ENCODE results near the gene KHDRBS1. TPM values are rescaled to one million over a fixed set of nuclear protein-coding genes. Genes with fewer than 3 reads are reported as not detected.
"Not testable (repeated sequence)": the region's sequence is repeated elsewhere in the genome, so short reads cannot be mapped to it uniquely, and the experiment has no call there.

Gene KHDRBS1
- total RNA-seq, 1 donor from 2014 or later: 39.8 TPM

DNA sequence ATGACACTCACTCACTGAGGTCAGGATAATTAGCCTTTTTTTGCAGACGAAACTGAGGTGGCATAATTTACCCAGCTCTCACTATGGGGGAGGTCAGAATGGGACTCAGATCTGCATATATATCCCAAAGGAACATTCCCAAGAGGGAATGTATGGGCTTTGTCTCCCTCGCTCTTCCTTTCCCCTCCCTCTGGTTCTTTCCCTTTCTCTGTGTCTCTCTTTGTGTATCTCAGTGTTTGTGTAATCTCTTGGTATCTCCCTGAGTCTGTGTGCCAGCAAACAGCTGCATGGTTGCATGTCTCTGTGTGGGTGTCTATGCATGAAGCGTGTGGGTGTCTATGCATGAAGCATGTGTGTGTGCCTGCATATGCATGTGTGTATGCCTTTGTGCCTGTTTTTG, 63.8 kb downstream of the KHDRBS1 start:
- H3K36me3 ChIP-seq (ENCODE audit: control insufficient read depth, insufficient read depth, low read length): peaks cover 12% of the 10 kb centered on the region
- DNase-seq (ENCODE audit: low read depth) (no peak), FAIRE-seq (no peak)
- no peak for TF ChIP-seq CTCF (IDR thresholded peaks at IDR 0.05; ENCODE audit: insufficient read depth, low read length, severe bottlenecking)
- H3K4me3 ChIP-seq (ENCODE audit: low read depth, low read length): no peak overlapping the region
- H3K27me3 ChIP-seq (ENCODE audit: control insufficient read depth, insufficient read depth, low read length): no peaks in the 10 kb centered on the region

- DNase-seq (ENCODE audit: low read depth): no peak
- no peak for FAIRE-seq
- H3K4me3 ChIP-seq (ENCODE audit: low read depth, low read length): no peak overlapping the region
- no peaks in the 10 kb centered on the region for H3K27me3 ChIP-seq (ENCODE audit: control insufficient read depth, insufficient read depth, low read length)
- peaks cover 8% of the 10 kb centered on the region for H3K36me3 ChIP-seq (ENCODE audit: control insufficient read depth, insufficient read depth, low read length)
- no peak for TF ChIP-seq CTCF (IDR thresholded peaks at IDR 0.05; ENCODE audit: insufficient read depth, low read length, severe bottlenecking)
Observed at GRCh38 chr1:32082022-32082421, 68.4 kb downstream of the KHDRBS1 start.

DNA sequence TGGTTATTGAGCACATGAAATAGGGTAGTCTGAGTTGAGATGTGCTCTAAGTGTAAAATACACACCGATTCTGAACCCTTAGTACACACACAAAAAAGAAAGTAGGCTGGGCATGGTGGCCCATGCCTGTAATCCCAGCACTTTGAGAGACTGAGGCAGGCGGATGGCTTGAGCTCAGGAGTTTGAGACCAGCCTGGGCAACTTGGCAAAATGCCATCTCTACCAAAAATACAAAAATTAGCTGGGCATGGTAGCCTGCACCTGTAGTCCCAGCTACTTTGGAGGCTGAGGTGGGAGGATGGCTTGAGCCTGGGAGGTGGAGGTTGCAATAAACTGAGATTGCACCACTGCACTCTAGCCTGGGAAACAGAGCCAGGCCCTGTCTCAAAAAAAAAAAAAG, 72.7 kb downstream of the KHDRBS1 start:
- H3K4me3 ChIP-seq (ENCODE audit: low read depth, low read length); H3K36me3 ChIP-seq (ENCODE audit: control insufficient read depth, insufficient read depth, low read length); FAIRE-seq; DNase-seq (ENCODE audit: low read depth); H3K27me3 ChIP-seq (ENCODE audit: control insufficient read depth, insufficient read depth, low read length): not testable (repeated sequence)

DNA sequence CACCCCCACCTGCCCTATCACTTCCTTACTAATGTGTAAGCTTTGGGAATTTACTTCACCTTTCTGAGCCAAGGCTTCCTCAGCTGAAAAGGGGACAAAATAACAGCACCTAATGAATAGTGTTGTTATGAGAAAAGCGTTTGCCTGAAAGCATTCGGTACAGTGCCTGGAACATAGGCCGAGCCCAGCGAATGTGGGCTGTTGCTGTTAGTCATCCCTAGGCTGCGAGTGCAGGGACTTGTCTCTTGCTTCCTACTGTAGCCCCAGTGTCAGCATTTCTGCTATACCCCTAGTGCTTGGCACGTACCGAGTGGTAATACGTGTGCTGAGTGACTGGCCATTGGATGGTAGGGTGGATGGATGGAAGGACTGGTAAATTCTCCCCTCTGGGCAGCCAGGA, 77.5 kb downstream of the KHDRBS1 start:
- no peak for DNase-seq (ENCODE audit: low read depth)
- no peaks in the 10 kb centered on the region for H3K27me3 ChIP-seq (ENCODE audit: control insufficient read depth, insufficient read depth, low read length)
- FAIRE-seq: no peak
- TF ChIP-seq CTCF (IDR thresholded peaks at IDR 0.05; ENCODE audit: insufficient read depth, low read length, severe bottlenecking): no peak
- peaks cover 11% of the 10 kb centered on the region for H3K36me3 ChIP-seq (ENCODE audit: control insufficient read depth, insufficient read depth, low read length)
- H3K4me3 ChIP-seq (ENCODE audit: low read depth, low read length): no peak overlapping the region

DNA sequence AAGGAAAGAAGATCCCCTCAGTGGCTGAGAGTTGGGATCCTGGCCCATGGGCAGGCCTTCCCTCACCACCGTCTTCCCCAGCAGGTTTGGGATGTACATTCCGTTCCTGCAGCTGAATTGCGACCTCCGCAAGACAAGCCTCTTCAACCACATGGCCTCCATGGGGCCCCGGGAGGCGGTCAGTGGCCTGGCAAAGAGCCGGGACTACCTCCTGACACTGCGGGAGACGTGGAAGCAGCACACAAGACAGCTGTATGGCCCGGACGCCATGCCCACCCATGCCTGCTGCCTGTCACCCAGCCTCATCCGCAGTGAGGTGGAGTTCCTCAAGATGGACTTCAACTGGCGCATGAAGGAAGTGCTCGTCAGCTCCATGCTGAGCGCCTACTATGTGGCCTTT, 77.9 kb downstream of the KHDRBS1 start:
- DNase-seq (ENCODE audit: low read depth): no peak
- Histone ChIP-seq H3K4me3 (ENCODE audit: low read depth, low read length) (no peak overlapping the region), H3K36me3 (ENCODE audit: control insufficient read depth, insufficient read depth, low read length) (peaks cover 12% of the 10 kb centered on the region), H3K27me3 (ENCODE audit: control insufficient read depth, insufficient read depth, low read length) (no peaks in the 10 kb centered on the region)
- FAIRE-seq: no peak
- no peak for TF ChIP-seq CTCF (IDR thresholded peaks at IDR 0.05; ENCODE audit: insufficient read depth, low read length, severe bottlenecking)

Other genes with a start within 250 kb of the KHDRBS1 start
- gene ADGRB2, start 249.5 kb upstream of the KHDRBS1 start, total RNA-seq: 0.53 and 0.64 TPM in 2 replicates
- gene SPOCD1, start 197.8 kb upstream of the KHDRBS1 start, total RNA-seq: 1.1 and 4.9 TPM in 2 replicates
- gene PTP4A2, start 75.5 kb upstream of the KHDRBS1 start, total RNA-seq: 221 and 276 TPM in 2 replicates
- 2.2 and 2.9 TPM in 2 replicates for gene TMEM39B, start 59.1 kb downstream of the KHDRBS1 start, total RNA-seq
- 24.2 and 31.1 TPM in 2 replicates for gene KPNA6, start 94.2 kb downstream of the KHDRBS1 start, total RNA-seq
- gene TXLNA, start 165.8 kb downstream of the KHDRBS1 start, total RNA-seq: 54.0 and 62.7 TPM in 2 replicates
- gene CCDC28B, start 186.7 kb downstream of the KHDRBS1 start, total RNA-seq: 1.2 and 2.9 TPM in 2 replicates
- gene IQCC, start 191.8 kb downstream of the KHDRBS1 start, total RNA-seq: 2.6 and 3.6 TPM in 2 replicates
- gene DCDC2B, start 195.2 kb downstream of the KHDRBS1 start, total RNA-seq: not detected in 2 replicates
- gene TMEM234, start 208.5 kb downstream of the KHDRBS1 start, total RNA-seq: 9.0 and 18.3 TPM in 2 replicates
- 455 and 626 TPM in 2 replicates for gene EIF3I, start 208.5 kb downstream of the KHDRBS1 start, total RNA-seq
- gene FAM167B, start 233.4 kb downstream of the KHDRBS1 start, total RNA-seq: 0.13 and 0.26 TPM in 2 replicates
- 0.26 TPM in 1 of 2 replicates, not detected in the other for gene LCK, start 237.4 kb downstream of the KHDRBS1 start, total RNA-seq

Measured in bronchial epithelial cell (primary cell).